ENCODE data around the gene TRMT2A. TPM values are rescaled to one million over a fixed set of nuclear protein-coding genes. Genes with fewer than 3 reads are reported as not detected.
A peak's percentile ranks its signal among the peaks of the same experiment; 100 is the strongest.

TRMT2A gene
- total and polyA plus RNA-seq, 10 of the 15 experiments (the other 5 are each of a cell fraction or from before 2014, with no cell fraction given): 0.29 to 97.0 (median 57.9) TPM

- TF ChIP-seq, protein P1, sequence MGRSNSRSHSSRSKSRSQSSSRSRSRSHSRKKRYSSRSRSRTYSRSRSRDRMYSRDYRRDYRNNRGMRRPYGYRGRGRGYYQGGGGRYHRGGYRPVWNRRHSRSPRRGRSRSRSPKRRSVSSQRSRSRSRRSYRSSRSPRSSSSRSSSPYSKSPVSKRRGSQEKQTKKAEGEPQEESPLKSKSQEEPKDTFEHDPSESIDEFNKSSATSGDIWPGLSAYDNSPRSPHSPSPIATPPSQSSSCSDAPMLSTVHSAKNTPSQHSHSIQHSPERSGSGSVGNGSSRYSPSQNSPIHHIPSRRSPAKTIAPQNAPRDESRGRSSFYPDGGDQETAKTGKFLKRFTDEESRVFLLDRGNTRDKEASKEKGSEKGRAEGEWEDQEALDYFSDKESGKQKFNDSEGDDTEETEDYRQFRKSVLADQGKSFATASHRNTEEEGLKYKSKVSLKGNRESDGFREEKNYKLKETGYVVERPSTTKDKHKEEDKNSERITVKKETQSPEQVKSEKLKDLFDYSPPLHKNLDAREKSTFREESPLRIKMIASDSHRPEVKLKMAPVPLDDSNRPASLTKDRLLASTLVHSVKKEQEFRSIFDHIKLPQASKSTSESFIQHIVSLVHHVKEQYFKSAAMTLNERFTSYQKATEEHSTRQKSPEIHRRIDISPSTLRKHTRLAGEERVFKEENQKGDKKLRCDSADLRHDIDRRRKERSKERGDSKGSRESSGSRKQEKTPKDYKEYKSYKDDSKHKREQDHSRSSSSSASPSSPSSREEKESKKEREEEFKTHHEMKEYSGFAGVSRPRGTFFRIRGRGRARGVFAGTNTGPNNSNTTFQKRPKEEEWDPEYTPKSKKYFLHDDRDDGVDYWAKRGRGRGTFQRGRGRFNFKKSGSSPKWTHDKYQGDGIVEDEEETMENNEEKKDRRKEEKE (IDR thresholded peaks at IDR 0.05): no peak
- TF ChIP-seq MTA2 (IDR thresholded peaks at IDR 0.05; ENCODE audit: low read depth) (no peak), SRF (IDR thresholded peaks at IDR 0.05; ENCODE audit: low read depth in 2 of 2, low read length in 2 of 2) (no peak), CBFB (IDR thresholded peaks at IDR 0.05; ENCODE audit: low read depth) (no peak), ZNF217 (IDR thresholded peaks at IDR 0.05) (no peak; the same call in 1 of the 2 replicates), DPF2 (IDR thresholded peaks at IDR 0.05) (peak; percentile 54; the same call in 1 of the 2 replicates), MYB (IDR thresholded peaks at IDR 0.05; ENCODE audit: borderline replicate concordance, low read depth, low read length) (no peak), STAT3 (IDR thresholded peaks at IDR 0.05; ENCODE audit: low read depth, low read length) (no peak), BCL3 (IDR thresholded peaks at IDR 0.05; ENCODE audit: borderline replicate concordance, insufficient read depth, low read depth, low read length, poor library complexity, severe bottlenecking) (no peak), TBL1XR1 (IDR thresholded peaks at IDR 0.05; ENCODE audit: low read depth, low read length) (no peak), HDAC6 (IDR thresholded peaks at IDR 0.05; ENCODE audit: unreplicated experiment) (no peak), RB1 (IDR thresholded peaks at IDR 0.05; ENCODE audit: borderline replicate concordance) (peak; percentile 86; the same call in 1 of the 2 replicates), BHLHE40 (IDR thresholded peaks at IDR 0.05; ENCODE audit: borderline replicate concordance in 1 of 2, low read depth in 2 of 2, low read length in 1 of 2) (peak in 1 of 2 experiments; percentile 56; a peak in 2 of 4 replicates), IKZF1 (conservative IDR thresholded peaks at IDR 0.05) (peak; percentile 99), CEBPB (IDR thresholded peaks at IDR 0.05; ENCODE audit: borderline replicate concordance in 1 of 2, low read depth in 2 of 2, low read length in 2 of 2) (no peak), POU2F2 (IDR thresholded peaks at IDR 0.05; ENCODE audit: borderline replicate concordance, low read depth, low read length) (no peak), USF1 (IDR thresholded peaks at IDR 0.05; ENCODE audit: borderline replicate concordance, extremely low read length, insufficient read depth, low read depth, low read length) (no peak), EED (IDR thresholded peaks at IDR 0.05; ENCODE audit: low read depth) (peak; percentile 91)
- TF ChIP-seq, protein P2, sequence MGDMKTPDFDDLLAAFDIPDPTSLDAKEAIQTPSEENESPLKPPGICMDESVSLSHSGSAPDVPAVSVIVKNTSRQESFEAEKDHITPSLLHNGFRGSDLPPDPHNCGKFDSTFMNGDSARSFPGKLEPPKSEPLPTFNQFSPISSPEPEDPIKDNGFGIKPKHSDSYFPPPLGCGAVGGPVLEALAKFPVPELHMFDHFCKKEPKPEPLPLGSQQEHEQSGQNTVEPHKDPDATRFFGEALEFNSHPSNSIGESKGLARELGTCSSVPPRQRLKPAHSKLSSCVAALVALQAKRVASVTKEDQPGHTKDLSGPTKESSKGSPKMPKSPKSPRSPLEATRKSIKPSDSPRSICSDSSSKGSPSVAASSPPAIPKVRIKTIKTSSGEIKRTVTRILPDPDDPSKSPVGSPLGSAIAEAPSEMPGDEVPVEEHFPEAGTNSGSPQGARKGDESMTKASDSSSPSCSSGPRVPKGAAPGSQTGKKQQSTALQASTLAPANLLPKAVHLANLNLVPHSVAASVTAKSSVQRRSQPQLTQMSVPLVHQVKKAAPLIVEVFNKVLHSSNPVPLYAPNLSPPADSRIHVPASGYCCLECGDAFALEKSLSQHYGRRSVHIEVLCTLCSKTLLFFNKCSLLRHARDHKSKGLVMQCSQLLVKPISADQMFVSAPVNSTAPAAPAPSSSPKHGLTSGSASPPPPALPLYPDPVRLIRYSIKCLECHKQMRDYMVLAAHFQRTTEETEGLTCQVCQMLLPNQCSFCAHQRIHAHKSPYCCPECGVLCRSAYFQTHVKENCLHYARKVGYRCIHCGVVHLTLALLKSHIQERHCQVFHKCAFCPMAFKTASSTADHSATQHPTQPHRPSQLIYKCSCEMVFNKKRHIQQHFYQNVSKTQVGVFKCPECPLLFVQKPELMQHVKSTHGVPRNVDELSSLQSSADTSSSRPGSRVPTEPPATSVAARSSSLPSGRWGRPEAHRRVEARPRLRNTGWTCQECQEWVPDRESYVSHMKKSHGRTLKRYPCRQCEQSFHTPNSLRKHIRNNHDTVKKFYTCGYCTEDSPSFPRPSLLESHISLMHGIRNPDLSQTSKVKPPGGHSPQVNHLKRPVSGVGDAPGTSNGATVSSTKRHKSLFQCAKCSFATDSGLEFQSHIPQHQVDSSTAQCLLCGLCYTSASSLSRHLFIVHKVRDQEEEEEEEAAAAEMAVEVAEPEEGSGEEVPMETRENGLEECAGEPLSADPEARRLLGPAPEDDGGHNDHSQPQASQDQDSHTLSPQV (IDR thresholded peaks at IDR 0.05): no peak
These were observed 37.1 kb downstream of the TRMT2A start, which contains the start of gene DGCR8 (continued) for GRCh38 chr22:20079745-20080444.

Measured in GM12878 (cell line).